ENCODE data around the gene HTR4.
"Not testable (repeated sequence)": the region's sequence is repeated elsewhere in the genome, so short reads cannot be mapped to it uniquely, and the experiment has no call there.

Gene HTR4

DNA sequence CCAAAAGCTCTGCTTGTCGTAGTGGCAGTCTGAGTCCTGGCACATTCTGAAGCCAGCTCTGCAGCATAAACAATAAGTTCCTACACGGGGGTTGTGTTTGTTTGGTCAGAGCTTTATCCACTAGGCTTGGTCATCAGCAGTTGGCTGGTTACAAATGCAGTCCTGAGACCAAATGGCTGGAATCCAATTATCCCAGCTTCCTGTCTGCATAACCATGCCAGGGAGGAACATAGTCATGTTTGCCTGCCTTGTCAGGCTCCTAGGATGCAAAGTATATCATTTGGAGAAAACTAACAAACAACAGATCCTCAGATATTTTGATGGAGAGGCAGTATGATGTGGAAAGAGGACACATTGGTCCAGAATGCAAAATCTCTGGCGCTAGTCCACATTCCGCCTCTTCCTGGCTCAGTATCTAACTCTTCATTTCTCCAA lies 184.8 kb downstream of the HTR4 start:
- DNase-seq: no peak

DNA sequence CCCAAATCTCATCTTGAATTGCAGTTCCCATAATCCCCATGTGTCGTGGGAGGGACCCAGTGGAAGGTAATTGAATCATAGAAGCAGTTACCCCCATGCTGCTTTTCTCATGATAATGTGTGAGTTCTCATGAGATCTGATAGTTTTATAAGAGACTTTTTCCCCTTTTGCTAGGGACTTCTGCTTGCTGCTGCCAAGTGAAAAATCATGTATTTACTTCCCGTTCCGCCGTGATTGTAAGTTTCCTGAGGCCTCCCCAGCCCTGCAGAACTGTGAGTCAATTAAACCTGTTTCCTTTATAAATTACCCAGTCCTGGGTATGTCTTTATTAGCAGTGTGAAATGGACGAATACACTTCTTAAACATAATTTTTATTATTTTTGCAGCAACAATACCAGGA lies 185.6 kb downstream of the HTR4 start:
- not testable (repeated sequence) for DNase-seq

DNA sequence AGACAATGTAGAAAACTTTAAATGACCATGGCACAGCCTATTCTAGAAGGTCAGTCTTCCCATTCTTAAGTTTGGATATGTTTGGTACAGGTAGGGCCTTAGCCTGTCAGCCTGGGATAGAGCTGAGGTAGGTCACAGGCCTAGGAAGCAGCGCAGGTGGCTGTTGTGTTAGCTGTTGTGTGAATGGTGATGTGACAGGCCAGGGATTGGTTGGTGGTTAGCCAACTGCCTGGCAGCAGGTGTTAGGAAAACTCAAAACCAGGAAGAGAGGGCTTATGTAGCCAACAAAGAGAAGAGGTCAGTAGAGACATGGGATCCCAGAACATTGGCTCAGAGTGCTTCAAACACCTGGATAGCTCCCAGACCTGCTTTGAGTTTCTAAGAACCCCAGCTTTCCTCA lies 186.4 kb downstream of the HTR4 start:
- DNase-seq: no peak

DNA sequence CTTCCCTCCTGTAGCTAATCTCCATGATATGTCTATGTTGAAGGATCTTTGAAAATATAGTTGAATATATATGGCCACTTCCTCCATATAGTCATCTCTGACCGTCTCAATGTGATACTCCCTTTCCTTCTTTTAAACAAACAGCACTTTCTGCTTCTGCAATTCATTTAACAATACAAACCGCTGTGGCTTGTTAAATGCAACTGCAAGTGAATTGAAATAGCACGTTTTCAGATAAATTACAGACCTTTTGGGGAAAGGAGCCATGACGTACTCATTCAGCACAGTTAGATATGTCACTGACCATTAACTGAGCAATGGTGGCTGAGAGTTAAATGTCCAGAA lies 188.1 kb downstream of the HTR4 start:
- DNase-seq: no peak

DNA sequence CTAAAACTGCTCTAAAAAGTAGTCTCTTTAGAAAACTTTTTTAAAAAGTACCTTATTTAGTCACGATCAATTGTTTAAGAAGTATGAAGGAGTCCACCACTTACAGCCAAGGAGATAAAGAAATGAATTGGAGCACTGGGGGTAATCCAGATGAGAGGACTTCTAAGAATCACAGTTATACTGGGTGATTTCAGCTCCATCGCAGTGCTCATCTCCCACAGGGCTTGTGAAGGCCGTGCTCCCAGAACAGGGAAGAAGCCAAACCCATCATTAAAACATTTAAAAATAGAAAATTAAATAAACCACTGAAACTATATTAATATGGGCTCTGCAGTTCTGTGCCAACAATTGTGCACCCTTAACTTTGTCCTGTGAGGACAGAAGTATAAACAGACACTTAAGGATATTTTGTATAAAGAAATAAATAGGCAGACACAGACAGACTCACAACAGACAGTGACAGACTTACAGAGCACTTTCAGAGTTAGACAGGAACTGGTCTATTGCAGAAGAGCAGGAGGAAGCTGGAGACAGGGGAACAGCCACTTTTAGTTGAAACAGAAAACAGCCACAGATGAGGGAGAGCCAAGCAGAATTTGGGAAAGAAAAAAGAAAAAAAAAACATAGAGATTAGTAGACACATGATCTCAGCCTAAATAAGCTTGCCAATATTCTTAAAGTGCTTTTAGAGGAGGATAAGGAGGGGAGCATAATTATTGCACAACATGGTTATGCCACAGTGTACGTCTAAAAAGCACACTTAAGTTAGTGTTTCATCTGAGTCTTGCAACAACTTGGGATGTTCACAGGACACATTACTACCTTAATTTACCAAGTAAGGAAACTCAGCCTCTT lies 188.7 kb downstream of the HTR4 start:
- DNase-seq: no peak

DNA sequence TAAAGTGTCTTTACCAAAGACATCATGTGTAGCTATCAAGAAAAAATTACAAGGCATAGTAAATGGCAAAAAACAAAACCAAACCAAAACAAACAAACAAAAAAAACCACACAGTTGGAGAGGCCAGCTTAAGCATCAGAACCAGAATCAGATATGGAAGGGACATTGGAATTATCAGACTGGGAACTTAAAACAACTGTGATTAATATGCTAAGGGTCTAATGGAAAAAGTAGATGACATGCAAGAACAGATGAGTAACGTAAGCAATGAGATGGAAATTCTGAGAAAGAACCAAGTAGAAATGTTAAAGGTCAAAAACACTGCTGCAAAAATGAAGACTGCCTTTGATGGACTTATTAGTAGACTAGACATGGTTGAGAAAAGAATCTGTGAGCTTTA lies 194.7 kb downstream of the HTR4 start:
- no peak for DNase-seq

DNA sequence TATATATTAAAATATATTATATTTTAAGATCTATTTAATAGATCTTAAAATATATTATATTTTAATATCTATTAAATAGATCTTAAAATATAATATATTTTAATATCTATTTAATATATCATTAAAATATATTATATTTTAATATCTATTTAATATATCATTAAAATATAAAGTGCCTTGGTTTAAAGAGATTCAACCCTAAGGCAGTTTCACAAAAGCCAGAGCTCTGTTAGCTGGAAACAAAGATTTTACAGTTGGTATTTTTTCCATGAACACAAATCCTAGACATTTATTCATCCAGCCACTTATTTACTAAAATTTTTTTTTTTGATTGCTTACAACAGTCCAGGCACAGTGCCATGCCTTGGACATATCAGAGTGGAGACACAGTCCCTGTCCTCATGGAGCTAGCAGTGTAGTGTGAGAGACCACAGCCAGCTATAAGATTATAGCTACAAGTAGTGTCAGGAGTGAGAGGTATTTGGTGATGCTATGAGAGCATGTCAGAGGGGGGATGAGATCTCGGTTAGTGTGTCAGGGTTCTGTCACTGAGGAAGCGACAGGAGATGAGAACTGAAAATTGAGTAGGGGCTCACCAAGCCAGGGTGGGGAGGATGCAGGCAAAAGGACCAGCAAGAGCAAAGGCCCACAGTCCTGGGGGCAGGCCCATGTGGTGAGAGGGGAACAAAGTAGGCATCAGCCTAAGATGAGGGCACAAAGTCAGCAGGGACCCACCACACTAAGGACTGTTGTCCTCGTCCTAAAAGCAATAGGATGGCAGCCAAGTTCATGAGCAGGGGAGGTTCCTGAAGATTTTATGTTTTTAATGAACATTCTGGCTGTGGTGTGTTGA lies 196.1 kb downstream of the HTR4 start:
- no peak for DNase-seq

DNA sequence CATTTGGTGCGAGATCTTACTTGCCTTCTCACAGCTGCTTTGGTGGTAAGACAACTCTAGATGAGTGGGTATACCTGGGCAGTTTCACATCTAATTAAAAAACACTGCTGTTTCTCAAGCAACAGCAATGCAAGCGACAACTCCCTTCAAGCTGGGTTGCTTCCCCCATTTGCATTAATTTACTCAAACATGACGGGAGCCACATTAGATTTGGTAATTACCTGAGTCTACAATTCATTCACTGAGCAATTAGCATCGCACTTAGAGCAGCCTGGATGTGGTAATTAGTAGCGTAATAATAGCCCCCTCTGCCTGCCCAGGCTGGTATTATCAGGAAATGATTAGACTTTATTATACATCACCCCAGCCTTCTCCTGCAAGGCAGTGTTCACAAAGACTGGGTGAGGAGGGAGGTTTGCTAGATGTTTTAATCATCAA lies 197.1 kb downstream of the HTR4 start:
- DNase-seq: no peak

DNA sequence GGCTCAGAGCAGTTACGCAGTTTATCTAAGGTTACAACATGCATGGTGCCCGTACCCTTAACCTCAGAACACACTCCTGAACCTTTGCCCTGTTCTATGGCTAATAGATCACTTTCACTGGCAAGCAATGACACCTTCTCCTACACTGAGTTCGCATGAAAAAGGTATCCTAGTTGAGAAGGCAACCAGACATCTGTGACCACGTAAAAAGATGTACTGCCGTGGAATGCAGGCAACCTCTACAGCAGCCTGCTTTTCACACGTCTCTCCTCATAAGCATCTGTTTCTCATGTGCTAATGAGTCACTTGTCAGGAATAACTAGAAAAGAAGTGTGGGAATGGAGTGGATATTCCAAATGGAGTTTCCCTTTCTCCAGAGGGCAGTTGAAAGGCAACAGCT lies 199.1 kb downstream of the HTR4 start:
- no peak for DNase-seq

DNA sequence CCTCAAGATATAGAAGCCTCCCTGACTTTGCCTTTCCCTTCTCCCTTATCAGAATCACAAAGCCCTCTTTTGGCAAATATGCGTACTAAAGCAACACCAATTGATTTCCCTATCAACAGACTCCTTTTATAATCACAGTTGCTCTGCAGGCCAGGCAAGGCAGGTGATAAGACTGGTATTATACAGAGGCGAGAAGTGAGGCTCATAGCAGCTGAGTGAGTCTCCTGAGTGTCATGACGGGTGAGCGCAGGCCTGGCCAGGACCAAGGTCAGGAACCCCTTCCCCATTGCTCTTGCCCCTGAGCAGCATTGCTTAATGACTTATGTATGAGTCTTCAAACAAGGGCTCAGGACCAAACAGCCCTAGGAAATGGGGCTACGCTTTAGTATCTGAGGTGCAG lies 199.8 kb downstream of the HTR4 start:
- no peak for DNase-seq

DNA sequence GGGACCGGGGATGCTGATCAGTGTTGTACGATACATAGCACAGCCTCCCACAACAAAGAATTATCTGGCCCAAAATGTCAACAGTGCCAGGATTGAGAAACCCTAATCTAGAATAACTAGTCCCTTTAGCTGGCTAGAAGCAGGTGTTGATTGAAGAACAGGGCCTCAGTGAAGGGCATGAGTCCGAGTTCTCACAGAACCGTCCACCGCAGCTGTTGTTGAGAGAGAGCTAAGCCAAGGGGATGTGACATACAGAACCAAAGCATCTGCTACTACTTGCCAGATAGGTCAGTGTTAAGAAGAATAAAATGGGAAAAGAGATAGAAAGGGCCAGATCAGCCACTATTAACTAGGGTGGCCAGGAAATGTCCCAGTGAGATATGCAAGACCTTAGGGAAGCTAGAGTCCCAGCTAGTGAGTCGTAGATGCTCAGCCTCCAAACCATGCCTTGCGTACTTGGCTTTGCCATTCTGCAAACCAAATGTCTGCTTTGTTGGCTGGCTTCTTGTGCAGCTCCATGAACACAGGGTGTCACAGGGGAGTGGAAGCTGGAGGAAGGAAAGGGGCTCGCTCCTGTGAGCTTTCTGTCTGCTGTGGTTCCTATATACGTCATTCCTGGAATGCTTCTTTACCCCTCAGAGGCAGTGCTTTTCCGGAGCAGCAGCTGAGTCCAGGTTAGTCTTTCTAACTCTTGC lies 201.7 kb downstream of the HTR4 start:
- DNase-seq: no peak

DNA sequence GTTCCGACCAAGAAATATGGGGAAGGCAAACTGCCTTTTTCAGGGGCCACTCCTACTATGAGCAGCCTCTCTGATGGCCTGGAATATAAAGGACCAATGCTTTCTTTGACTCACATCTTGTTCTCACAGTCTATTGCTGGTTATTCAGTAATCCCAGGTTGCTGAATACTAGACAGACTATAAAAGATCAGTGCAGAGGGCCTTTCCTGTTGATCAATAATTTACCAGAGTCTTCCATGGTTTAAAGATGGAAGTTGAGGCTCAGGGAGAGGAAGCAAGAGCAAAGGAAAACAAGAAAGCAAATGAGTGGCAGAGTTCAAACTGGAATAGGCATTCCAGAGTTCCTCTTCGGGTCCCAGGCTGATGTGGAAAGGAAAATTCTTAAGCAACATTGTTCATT lies 207.7 kb downstream of the HTR4 start:
- DNase-seq: no peak

DNA sequence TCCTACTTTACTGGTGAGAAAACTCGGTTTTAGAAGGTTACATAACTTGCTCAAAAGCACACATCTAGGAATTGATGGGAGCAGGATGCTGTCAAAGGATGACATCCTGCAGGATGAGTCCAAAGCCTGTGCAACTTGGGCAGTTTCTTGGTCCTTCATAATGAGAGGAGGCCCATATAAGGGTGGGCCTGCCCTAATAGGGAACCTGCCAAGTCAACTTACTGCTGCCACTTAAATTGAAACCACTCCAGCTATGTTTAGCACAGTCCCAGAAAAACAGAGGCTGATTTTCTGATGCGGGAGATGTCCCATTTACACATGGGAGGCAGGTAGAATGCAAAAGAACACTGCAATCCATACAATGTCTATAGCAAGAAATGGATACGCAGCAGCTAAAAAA lies 208.7 kb downstream of the HTR4 start:
- DNase-seq: no peak

DNA sequence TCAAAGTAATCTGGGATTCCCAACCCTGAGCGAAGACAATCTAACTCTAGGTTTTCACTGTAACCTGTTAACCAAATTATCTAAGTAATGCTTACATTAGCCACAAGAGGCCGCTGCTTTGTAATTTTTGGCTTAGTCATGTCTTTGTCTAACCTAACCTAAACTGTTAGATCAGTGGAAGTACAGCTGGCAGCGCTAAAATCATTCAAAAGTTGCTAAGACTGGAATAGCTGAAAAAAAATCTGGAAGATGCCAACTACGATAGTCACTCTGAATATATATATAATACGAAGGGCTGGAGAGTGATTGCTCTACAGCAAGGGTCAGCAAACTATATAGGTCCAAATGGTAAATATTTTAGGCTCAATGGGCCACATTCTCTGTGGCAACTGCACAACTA lies 210.3 kb downstream of the HTR4 start:
- no peak for DNase-seq

DNA sequence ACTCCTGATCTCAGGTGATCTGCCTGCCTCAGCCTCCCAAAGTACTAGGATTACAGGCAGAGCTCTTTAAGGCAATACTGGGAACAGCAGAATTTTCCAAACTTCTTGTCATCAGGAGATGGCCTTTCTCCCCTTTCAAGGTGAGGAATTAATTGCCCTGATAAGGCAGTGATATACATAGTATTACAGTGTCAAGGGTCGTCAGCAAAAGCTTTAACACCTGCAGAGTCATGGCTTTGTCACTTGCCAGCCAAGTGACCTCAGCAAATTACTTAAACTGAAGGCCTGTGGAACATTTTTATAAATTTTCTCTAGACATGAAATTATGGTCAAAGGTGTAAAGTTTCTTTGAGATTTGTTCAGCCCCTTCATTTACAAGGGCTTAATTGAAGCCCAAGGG lies 211.1 kb downstream of the HTR4 start:
- no peak for DNase-seq

DNA sequence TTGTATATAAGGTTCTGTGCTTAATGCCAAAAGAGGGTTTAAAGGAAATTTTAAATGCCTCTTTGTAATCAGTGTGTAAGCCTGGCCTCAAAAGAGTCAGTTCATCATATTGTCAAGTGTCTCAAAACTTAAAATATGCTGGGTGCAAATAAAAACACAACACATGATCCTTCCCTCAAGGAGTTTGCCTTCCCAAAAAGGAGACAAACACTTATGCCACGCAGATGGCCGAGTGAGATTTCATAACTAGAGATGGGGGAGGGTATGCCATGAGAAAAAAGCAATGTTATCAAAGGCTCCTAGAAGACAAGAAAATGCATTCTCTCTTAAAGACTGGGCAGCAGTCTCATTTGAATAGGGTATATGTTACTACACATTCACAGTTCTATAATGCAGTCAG lies 215.4 kb downstream of the HTR4 start:
- DNase-seq: no peak

DNA sequence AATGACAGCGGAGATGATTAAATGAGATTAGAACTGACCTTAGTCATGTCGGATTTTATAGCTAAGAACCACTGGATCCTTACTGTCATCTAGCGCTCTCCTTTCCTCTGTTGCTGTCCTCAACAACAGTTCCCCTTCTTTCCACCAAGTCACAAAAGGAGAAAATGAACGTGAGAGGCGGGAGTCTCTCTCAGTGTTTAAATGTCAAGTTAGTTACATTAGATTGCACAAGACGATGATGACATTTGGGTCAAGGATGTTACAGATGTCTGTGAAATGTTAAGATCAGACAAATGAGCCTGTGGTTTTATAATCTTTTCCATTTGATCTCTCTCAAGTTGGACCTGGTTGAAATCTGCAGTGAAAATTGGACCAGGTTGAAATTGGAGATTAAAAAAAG lies 217.1 kb downstream of the HTR4 start:
- no peak for DNase-seq

DNA sequence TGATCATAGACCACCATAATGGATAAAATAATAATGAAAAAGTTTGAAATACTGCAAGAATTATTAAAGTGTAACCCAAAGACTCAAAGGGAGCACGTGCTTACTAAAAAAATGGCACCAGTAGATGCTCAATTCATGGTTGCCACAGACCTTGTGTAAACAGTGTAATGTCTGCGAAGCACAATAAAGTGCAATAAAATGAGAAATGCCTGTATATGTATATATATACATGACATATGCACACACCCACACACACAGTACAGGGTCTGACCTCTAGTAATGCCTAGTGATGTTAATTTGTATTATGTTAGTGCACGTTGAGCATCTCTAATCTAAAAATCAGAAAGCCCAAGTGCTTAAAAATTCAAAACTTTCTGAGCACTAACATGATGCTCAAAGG lies 218.3 kb downstream of the HTR4 start:
- DNase-seq: no peak

DNA sequence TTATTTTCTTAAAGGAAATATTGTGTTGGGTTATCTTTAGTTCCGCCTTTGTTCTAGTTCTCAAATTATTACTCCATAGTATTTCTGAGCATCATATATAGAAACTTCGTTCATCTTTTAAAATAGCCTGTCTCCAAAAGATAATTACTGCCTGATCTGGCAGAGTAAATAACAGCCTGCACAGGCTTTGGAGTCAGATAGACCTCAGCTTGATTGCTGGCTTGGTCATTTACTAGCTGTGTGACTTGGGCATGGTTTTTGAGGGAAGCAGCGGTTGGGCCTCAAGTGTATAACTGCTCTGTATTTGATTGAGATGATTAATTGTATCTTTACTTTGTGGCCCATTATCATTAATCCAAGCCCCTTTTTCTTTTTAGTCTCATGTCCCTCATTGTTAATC lies 220.5 kb downstream of the HTR4 start:
- DNase-seq: no peak

All from left hindlimb (tissue), 1 donor.